ENCODE results near the gene SFRP4. TPM values are rescaled to one million over a fixed set of nuclear protein-coding genes. Genes with fewer than 3 reads are reported as not detected.

SFRP4 gene
- total RNA-seq, 1 experiment from 2014 or later, result not detected

DNA sequence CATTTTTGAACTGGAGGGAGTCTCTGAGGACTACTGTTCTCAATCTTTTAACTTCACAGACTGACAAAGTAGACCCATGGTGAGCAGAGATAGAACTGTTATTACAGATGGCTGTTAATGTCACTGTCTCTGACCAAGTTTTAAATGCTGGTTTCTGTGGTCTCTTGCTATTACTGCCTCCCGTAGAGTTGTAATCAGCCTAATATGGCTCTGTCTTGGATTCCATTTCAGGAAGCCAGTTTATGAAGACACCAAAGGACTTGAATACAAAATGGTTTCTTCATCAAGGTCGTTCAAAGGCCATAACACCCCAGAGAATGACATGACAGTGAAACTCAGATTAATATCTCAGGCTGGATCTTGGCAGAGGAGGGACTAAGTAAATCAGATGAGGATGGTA is 3.9 kb downstream of the SFRP4 start:
- no peaks in the 10 kb centered on the region for H3K79me2 ChIP-seq (ENCODE audit: low read length)
- no peak overlapping the region for H3K4me3 ChIP-seq (ENCODE audit: low read length)
- BruUV-seq (replicated peaks), result no TSS peak
- CTCF ChIA-PET, result no interaction called here
- no peaks in the 10 kb centered on the region for H3F3A ChIP-seq (ENCODE audit: low read length, unreplicated experiment)
- H3K9me2 ChIP-seq (replicated peaks; ENCODE audit: low read length), result no peaks in the 10 kb centered on the region
- no peak for ATAC-seq
- H3K27ac ChIP-seq (ENCODE audit: low read length), result no peak overlapping the region
- no peaks in the 10 kb centered on the region for H3K27me3 ChIP-seq (ENCODE audit: low read length)
- H3K9ac ChIP-seq (ENCODE audit: low read length), result no peak overlapping the region
- no peak overlapping the region for H2AFZ ChIP-seq (ENCODE audit: low read length)
- TF ChIP-seq, protein P1, sequence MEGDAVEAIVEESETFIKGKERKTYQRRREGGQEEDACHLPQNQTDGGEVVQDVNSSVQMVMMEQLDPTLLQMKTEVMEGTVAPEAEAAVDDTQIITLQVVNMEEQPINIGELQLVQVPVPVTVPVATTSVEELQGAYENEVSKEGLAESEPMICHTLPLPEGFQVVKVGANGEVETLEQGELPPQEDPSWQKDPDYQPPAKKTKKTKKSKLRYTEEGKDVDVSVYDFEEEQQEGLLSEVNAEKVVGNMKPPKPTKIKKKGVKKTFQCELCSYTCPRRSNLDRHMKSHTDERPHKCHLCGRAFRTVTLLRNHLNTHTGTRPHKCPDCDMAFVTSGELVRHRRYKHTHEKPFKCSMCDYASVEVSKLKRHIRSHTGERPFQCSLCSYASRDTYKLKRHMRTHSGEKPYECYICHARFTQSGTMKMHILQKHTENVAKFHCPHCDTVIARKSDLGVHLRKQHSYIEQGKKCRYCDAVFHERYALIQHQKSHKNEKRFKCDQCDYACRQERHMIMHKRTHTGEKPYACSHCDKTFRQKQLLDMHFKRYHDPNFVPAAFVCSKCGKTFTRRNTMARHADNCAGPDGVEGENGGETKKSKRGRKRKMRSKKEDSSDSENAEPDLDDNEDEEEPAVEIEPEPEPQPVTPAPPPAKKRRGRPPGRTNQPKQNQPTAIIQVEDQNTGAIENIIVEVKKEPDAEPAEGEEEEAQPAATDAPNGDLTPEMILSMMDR (conservative IDR thresholded peaks at IDR 0.05; ENCODE audit: low read depth, low read length), result no peak
- TF ChIP-seq EZH2phosphoT487 (IDR thresholded peaks at IDR 0.05; ENCODE audit: borderline replicate concordance, low read length) (no peak), EZH2 (IDR thresholded peaks at IDR 0.05; ENCODE audit: low read length, unreplicated experiment) (no peak)
- no peak for DNase-seq
- 0 out of 2 replicates have a peak, but pooled peaks cover 5% of the 10 kb centered on the region for H3K4me1 ChIP-seq (ENCODE audit: insufficient read depth, low read length)
- no peaks in the 10 kb centered on the region for H3K36me3 ChIP-seq (ENCODE audit: low read depth, low read length)
- no peaks in the 10 kb centered on the region for H4K20me1 ChIP-seq (ENCODE audit: low read length)
- no peak overlapping the region for H3K4me2 ChIP-seq (ENCODE audit: low read length)
- POLR2A ChIA-PET (ENCODE audit: unreplicated experiment), result no interaction called here
- H3K9me3 ChIP-seq (ENCODE audit: low read length), result no peaks in the 10 kb centered on the region
- intact Hi-C loops (cut with micrococcal nuclease), result no loop called here

DNA sequence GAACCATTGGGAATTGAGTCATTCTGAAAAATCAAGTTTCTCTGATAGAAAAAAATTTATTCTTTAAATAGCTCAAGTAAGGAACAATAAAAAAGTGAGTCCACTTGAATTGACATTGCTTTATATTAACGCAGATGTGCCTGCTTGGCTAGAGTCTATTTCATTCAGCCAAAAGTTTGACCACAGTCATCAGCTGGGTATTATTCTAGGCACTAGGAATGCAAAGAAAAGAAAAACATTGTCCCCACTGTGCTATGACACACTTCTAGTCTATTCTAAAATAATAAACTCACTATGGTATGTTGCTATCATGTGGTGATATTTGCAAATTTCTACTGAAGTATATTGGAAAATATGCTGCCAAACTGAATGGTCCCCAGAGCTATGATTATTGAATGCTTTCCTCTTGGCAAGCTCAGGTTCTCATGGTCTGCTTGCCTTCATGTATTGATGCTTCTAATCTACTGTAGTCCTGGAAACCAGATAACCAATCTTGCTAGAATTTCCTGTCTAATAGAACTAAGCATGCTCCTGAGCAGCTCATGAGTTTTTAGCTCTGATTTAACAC is 8.3 kb downstream of the SFRP4 start:
- Histone ChIP-seq H3K9me3 (ENCODE audit: low read length) (no peaks in the 10 kb centered on the region), H2AFZ (ENCODE audit: low read length) (no peak overlapping the region), H3K27me3 (ENCODE audit: low read length) (no peaks in the 10 kb centered on the region), H3K27ac (ENCODE audit: low read length) (no peak overlapping the region), H3K36me3 (ENCODE audit: low read depth, low read length) (no peaks in the 10 kb centered on the region), H3K4me2 (ENCODE audit: low read length) (no peak overlapping the region), H4K20me1 (ENCODE audit: low read length) (no peaks in the 10 kb centered on the region), H3K9me2 (replicated peaks; ENCODE audit: low read length) (no peaks in the 10 kb centered on the region), H3K79me2 (ENCODE audit: low read length) (no peaks in the 10 kb centered on the region), H3F3A (ENCODE audit: low read length, unreplicated experiment) (no peaks in the 10 kb centered on the region), H3K4me1 (ENCODE audit: insufficient read depth, low read length) (no peaks in the 10 kb centered on the region), H3K4me3 (ENCODE audit: low read length) (no peak overlapping the region), H3K9ac (ENCODE audit: low read length) (no peak overlapping the region)
- intact Hi-C loops (cut with micrococcal nuclease), result loop anchor here (10.0 kb wide), 1 partner anchor 436 kb away; no protein-coding TSS in a partner anchor
- TF ChIP-seq EZH2phosphoT487 (IDR thresholded peaks at IDR 0.05; ENCODE audit: borderline replicate concordance, low read length) (no peak), EZH2 (IDR thresholded peaks at IDR 0.05; ENCODE audit: low read length, unreplicated experiment) (no peak)
- TF ChIP-seq, protein P1 (conservative IDR thresholded peaks at IDR 0.05; ENCODE audit: low read depth, low read length), result no peak
- ChIA-PET CTCF (no interaction called here), POLR2A (ENCODE audit: unreplicated experiment) (no interaction called here)
- no peak for ATAC-seq
- BruUV-seq (replicated peaks), result no TSS peak
- no peak for DNase-seq

DNA sequence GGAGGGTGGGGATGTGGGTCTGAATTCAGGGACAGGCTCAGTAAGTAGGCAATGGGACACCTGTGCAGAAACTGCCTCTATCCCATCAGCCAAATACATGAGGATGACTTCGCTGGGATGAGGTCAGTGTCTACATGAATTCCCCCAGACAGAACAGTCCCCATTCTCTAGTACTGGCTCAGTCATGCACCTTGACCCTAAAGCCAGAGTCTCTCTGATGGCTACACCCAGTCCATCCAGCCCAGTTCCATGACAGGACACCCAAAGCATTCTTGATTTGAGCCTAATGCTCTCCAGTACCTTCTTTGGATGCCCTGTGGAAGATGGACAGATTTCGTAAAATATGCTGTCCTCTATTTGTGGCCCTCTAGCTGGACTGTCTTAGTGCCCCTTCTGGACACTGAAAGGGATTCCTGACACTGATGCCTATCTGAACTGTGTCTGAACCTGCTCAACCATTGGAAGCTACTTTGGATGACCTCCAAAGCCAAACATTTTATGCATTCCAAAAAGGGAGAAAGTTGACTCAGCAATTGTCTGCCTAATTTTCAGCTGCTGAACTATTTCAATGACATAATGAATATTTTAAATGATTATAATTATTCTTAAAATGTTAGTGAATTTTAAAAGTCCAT is 14.6 kb downstream of the SFRP4 start:
- H3K36me3 ChIP-seq (ENCODE audit: low read depth, low read length), result no peaks in the 10 kb centered on the region
- H3K4me1 ChIP-seq (ENCODE audit: insufficient read depth, low read length), result peaks cover 30% of the 10 kb centered on the region
- intact Hi-C loops (cut with micrococcal nuclease), result loop anchor here (1.0 to 10.0 kb wide), 5 partner anchors 138 to 443 kb away; no protein-coding TSS in a partner anchor
- H3K79me2 ChIP-seq (ENCODE audit: low read length), result no peaks in the 10 kb centered on the region
- H3K27me3 ChIP-seq (ENCODE audit: low read length), result no peaks in the 10 kb centered on the region
- POLR2A ChIA-PET (ENCODE audit: unreplicated experiment), result no interaction called here
- no peak overlapping the region for H3K4me3 ChIP-seq (ENCODE audit: low read length)
- no peak for TF ChIP-seq EZH2phosphoT487 (IDR thresholded peaks at IDR 0.05; ENCODE audit: borderline replicate concordance, low read length)
- TF ChIP-seq, protein P1 (conservative IDR thresholded peaks at IDR 0.05; ENCODE audit: low read depth, low read length), result no peak
- no peak for TF ChIP-seq EZH2 (IDR thresholded peaks at IDR 0.05; ENCODE audit: low read length, unreplicated experiment)
- H3F3A ChIP-seq (ENCODE audit: low read length, unreplicated experiment), result no peaks in the 10 kb centered on the region
- no peaks in the 10 kb centered on the region for H3K9me2 ChIP-seq (replicated peaks; ENCODE audit: low read length)
- H4K20me1 ChIP-seq (ENCODE audit: low read length), result no peaks in the 10 kb centered on the region
- peak; percentile 58 for ATAC-seq
- H3K27ac ChIP-seq (ENCODE audit: low read length), result no peak overlapping the region
- no peak overlapping the region for H3K9ac ChIP-seq (ENCODE audit: low read length)
- BruUV-seq (replicated peaks), result no TSS peak
- CTCF ChIA-PET, result interaction anchor here (0.5 to 1.2 kb wide), 11 partner anchors 19 to 1511 kb away, joined by 3 to 8 read pairs (median 4); partner anchors contain the start of gene EPDR1
- H3K4me2 ChIP-seq (ENCODE audit: low read length), result 0 out of 2 replicates have a peak overlapping the region, but pooled peaks have one; percentile 16
- DNase-seq, result peak; percentile 73
- H2AFZ ChIP-seq (ENCODE audit: low read length), result no peak overlapping the region
- H3K9me3 ChIP-seq (ENCODE audit: low read length), result no peaks in the 10 kb centered on the region

All from PC-3 (cell line).